Activated B cell treated with CpG ODN at 0.5 μM for 24 hours (primary cell): Measurements from ENCODE around the gene CACNG7. TPM values are rescaled to one million over a fixed set of nuclear protein-coding genes. Genes with fewer than 3 reads are reported as not detected.
A peak's percentile ranks its signal among the peaks of the same experiment; 100 is the strongest.

Experiments
- ATAC-seq: fragments of 200-7000 bp; cut with Tn5 transposase; one replicate; pipeline ENCODE4 v1.10.0; 2021; ENCODE audit warnings: low read depth, mild to moderate bottlenecking, moderate library complexity
- CTCF ChIA-PET: fragments of 350-600 bp; sonication (Branson Sonifier 250); formaldehyde crosslinking; loops from one replicate; lab custom pipeline; 2021; ENCODE audit warnings: antibody characterized with exemption; lab: Charles Lee
- POLR2A ChIA-PET: fragments of 350-600 bp; sonication (Branson Sonifier 250); formaldehyde crosslinking; loops from one replicate; lab custom pipeline; 2021; ENCODE audit warnings: antibody characterized with exemption; lab: Charles Lee
- DNase-seq: peaks from one replicate; pipeline ENCODE4 v3.0.0; 2022
- H3K27ac Mint-ChIP-seq: one replicate; pipeline ENCODE4 v1.8.0; 2020; ENCODE audit warnings: mixed read lengths
- H3K27me3 Mint-ChIP-seq: one replicate; pipeline ENCODE4 v1.8.0; 2021; ENCODE audit warnings: mixed read lengths
- H3K36me3 Mint-ChIP-seq: one replicate; pipeline ENCODE4 v1.8.0; 2021; ENCODE audit warnings: low read depth, mixed read lengths
- H3K4me1 Mint-ChIP-seq: one replicate; pipeline ENCODE4 v1.8.0; 2021; ENCODE audit warnings: mixed read lengths
- H3K4me3 Mint-ChIP-seq: one replicate; pipeline ENCODE4 v1.8.0; 2020; ENCODE audit warnings: mild to moderate bottlenecking, mixed read lengths
- H3K9me3 Mint-ChIP-seq: one replicate; pipeline ENCODE4 v1.8.0; 2020; ENCODE audit warnings: mixed read lengths
- intact Hi-C: fragments of 100-400 bp; cut with micrococcal nuclease; formaldehyde crosslinking; loops from one replicate; pipeline ENCODE4 v1.15.1; 2024
- total RNA-seq: library from RNA; stranded (reverse); gene quantifications from 2 replicates; pipeline ENCODE4 v1.2.3, GENCODE V29; 2022
- TF ChIP-seq, protein P1 (sequence below): fragments of 200-600 bp; IDR thresholded peaks from one replicate; pipeline ENCODE4 v1.8.0; 2022; ENCODE audit warnings: antibody characterized with exemption, mild to moderate bottlenecking

CACNG7 gene
- total RNA-seq, 1 donor from 2014 or later, result not detected

DNA sequence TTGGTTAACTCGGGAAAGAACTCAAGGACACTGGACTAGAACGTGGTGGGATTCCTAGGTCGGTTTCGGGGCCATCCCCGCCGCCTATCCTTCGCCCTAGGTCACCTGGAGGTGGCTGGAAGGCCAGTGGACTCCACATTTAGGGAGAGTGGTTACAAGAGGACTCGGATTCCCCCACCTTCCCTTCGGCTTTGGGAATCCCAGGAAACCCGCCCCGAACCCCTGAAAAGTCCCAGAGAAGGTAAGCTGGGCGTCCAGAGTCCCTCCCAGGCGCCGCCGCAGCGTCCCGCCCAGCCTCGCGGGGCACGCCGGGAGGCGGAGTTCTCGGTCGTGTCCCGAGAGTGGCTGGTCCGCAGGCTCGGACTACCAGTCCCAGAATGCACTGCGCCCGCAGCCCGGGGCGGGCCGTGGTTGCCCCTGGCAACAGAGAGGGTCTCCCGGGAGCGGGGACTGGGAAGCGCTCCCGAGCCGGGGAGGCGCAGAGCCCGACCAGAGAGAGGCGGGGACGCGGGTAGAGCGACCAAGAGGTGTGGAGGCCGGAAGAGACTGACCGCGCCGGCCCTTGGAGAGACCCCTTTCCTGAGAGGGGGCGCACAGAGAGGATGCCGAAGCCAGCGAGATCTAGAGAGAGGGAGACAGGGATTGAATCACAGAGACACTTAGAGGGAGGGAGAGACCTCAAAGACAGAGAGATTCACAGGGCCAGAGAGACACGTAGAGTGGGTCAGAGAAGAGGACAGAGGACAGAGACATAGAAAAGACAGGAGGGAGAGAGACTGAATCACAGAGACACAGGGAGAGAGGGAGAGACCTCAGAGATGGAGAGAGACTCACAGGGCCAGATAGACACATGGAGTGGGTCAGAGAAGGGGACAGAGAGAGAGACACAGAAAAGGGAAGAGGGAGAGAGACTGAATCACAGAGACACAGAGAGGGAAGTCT is 29.7 kb upstream of the CACNG7 start:
- Mint-ChIP-seq H3K36me3 (peaks cover 7% of the 10 kb centered on the region), H3K9me3 (no peaks in the 10 kb centered on the region), H3K27ac (no peak overlapping the region), H3K27me3 (peaks cover 18% of the 10 kb centered on the region), H3K4me1 (peaks cover 41% of the 10 kb centered on the region), H3K4me3 (no peak overlapping the region)
- ChIA-PET POLR2A (interaction anchor here (0.8 to 1.2 kb wide), 2 partner anchors 9 to 11 kb away, joined by 4 to 10 read pairs; partner anchors contain the start of gene MYADM), CTCF (no interaction called here)
- ATAC-seq (peak; percentile 92), DNase-seq (peak; percentile 74)
- TF ChIP-seq, protein P1, sequence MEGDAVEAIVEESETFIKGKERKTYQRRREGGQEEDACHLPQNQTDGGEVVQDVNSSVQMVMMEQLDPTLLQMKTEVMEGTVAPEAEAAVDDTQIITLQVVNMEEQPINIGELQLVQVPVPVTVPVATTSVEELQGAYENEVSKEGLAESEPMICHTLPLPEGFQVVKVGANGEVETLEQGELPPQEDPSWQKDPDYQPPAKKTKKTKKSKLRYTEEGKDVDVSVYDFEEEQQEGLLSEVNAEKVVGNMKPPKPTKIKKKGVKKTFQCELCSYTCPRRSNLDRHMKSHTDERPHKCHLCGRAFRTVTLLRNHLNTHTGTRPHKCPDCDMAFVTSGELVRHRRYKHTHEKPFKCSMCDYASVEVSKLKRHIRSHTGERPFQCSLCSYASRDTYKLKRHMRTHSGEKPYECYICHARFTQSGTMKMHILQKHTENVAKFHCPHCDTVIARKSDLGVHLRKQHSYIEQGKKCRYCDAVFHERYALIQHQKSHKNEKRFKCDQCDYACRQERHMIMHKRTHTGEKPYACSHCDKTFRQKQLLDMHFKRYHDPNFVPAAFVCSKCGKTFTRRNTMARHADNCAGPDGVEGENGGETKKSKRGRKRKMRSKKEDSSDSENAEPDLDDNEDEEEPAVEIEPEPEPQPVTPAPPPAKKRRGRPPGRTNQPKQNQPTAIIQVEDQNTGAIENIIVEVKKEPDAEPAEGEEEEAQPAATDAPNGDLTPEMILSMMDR, result no peak
- intact Hi-C loops, result loop anchor here (1.0 kb wide), 1 partner anchor 12 kb away; the partner anchor contains the start of gene MYADM

DNA sequence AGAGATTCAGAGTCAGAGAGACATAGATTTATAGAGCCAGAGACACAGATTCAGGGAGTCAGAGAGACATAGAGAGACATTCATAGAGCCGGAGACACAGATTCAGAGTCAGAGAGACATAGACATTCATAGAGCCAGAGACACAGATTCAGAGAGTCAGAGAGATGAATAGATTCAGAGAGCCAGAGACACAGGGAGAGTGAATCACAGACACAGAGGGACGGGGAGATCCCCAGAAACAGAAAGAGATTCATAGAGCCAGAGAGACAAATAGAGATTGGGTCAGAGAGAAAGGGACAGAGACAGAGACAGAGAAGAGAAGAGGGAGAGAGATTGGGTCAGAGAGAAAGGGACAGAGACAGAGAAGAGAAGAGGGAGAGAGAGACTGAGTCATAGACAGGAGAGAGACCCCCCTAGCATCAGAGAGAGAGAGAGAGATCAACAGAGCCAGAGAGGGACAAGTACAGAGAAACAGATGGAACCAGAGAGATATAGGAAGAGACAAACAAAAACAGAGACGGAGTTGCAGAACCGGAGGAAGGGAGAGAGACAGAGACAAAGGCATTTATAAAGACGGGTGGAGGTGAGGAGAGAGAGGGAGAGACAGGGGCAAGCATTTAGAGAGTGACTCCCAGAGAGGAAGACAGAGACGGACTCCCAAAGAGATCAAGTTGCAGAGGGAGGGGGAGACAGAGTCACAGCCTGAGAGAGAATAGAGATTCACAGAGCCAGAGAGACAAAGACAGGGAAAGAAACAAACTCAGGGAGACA is 28.2 kb upstream of the CACNG7 start:
- H3K9me3 Mint-ChIP-seq, result no peaks in the 10 kb centered on the region
- no peak overlapping the region for H3K27ac Mint-ChIP-seq
- H3K4me1 Mint-ChIP-seq, result peaks cover 32% of the 10 kb centered on the region
- TF ChIP-seq, protein P1, result no peak
- CTCF ChIA-PET, result no interaction called here
- no peak overlapping the region for H3K4me3 Mint-ChIP-seq
- POLR2A ChIA-PET, result interaction anchor here (1.2 kb wide), 1 partner anchor 10 kb away, joined by 7 read pairs; no protein-coding TSS in a partner anchor
- DNase-seq, result no peak
- intact Hi-C loops, result loop anchor here (1.0 kb wide), 1 partner anchor 39 kb away; no protein-coding TSS in a partner anchor
- H3K36me3 Mint-ChIP-seq, result no peaks in the 10 kb centered on the region
- peaks cover 24% of the 10 kb centered on the region for H3K27me3 Mint-ChIP-seq
- ATAC-seq, result no peak

DNA sequence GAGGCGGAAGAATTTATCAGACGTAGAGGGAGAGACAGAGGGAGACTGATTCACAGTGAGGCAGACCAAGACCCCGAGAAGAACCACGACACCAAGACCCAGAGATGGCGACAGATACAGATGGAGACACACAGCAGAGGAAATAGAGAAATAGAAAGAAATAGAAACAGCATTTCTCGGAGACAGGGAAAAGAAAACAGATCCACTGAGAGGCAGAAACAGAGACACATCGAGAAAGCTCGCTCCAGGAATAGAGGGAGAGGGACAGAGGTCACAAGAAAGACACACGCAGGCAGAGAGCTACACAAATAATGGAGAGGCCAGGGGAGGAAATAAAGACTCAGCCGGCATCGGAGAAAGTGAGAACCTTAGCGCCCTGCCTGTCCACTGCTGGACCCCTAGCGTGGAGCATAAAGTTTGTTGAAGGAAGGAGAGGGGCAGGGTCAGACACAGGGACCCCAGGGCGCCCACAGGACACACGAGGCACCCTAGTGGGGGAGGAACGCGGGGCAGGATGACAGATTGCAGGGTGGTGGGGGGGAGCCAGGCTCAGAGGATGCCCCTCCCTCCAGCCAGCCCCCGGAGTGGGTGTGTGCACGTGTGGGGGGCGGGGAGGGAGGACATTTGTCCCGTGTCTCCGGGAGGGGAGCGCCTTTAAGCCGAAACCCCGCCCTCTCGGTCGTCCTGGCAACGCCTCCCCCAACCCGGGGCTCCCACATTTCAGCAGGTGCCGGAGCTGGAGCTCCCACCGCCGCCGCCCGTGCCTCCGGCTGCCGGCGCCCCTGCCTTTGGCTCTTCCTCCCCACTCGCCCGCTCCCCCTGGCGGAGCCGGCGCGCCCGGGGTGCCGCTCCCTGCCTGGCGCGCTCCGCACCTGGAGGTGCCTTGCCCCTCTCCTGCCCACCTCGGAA is 27.3 kb upstream of the CACNG7 start, which contains the start of gene PRKCG:
PRKCG (plus strand) TSS at position 716 of the 909 bp plus-strand sequence. CDS start 298 bp downstream, outside the sequence.
- H3K4me1 Mint-ChIP-seq, result peaks cover 26% of the 10 kb centered on the region
- H3K36me3 Mint-ChIP-seq, result no peaks in the 10 kb centered on the region
- ChIA-PET CTCF (interaction anchor here (1.2 kb wide), 1 partner anchor 16 kb away, joined by 3 read pairs; no protein-coding TSS in a partner anchor), POLR2A (interaction anchor here (0.6 to 1.2 kb wide), 3 partner anchors 11 to 1707 kb away, joined by 4 to 7 read pairs (median 6); partner anchors contain the start of gene LENG9)
- ATAC-seq (peak; percentile 26), DNase-seq (peak; percentile 52)
- peak within 1 kb of the TSS; percentile 33 for H3K4me3 Mint-ChIP-seq
- intact Hi-C loops, result loop anchor here (1.0 kb wide), 1 partner anchor 39 kb away; no protein-coding TSS in a partner anchor
- TF ChIP-seq, protein P1, result no peak
- no peaks in the 10 kb centered on the region for H3K9me3 Mint-ChIP-seq
- H3K27me3 Mint-ChIP-seq, result peaks cover 24% of the 10 kb centered on the region
- H3K27ac Mint-ChIP-seq, result no peak within 1 kb of the TSS

DNA sequence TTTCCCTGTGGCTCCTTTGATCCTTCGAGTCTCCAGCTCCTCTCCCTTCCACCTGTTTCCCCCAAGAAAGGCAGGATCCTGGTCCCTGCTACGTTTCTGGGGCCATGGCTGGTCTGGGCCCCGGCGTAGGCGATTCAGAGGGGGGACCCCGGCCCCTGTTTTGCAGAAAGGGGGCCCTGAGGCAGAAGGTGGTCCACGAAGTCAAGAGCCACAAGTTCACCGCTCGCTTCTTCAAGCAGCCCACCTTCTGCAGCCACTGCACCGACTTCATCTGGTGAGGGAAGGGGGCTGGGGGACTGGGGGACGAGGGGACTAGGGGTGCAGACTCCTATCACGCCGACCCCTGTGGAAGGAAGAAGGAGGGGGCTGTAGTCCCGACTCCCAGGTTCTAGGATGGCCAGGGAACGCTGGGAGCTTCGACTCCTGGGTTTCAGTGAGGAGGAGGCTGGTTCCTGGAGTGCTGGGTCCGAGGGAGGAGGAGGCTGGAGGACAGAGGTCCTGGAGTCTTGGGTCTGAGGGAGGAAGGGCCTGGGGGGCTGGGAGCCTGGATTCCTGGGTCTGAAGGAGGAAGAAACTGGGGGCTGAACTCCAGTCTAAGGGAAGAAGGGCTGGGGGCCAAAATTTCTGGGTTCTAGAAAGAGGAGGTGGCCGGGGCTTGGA is 26.6 kb upstream of the CACNG7 start:
- H3K36me3 Mint-ChIP-seq, result no peaks in the 10 kb centered on the region
- ATAC-seq, result no peak
- H3K9me3 Mint-ChIP-seq, result no peaks in the 10 kb centered on the region
- no peak for DNase-seq
- ChIA-PET POLR2A (interaction anchor here (0.6 to 1.4 kb wide), 2 partner anchors 11 to 581 kb away, joined by 5 to 6 read pairs; partner anchors contain the start of gene LENG9), CTCF (interaction anchor here (1.2 kb wide), 1 partner anchor 16 kb away, joined by 3 read pairs; no protein-coding TSS in a partner anchor)
- peak overlapping the region; percentile 33 for H3K4me3 Mint-ChIP-seq
- intact Hi-C loops, result no loop called here
- no peak overlapping the region for H3K27ac Mint-ChIP-seq
- TF ChIP-seq, protein P1, result no peak
- H3K27me3 Mint-ChIP-seq, result peaks cover 24% of the 10 kb centered on the region
- peaks cover 18% of the 10 kb centered on the region for H3K4me1 Mint-ChIP-seq
